GM21515 (cell line): ENCODE measurements around the gene XPR1.
"Not testable (repeated sequence)": the region's sequence is repeated elsewhere in the genome, so short reads cannot be mapped to it uniquely, and the experiment has no call there.

ENCODE experiments used
- ATAC-seq: cut with Tn5 transposase; IDR thresholded peaks from one replicate; pipeline ENCODE4 v1.9.1; 2021; ENCODE audit not compliant: unreplicated experiment

XPR1 gene

DNA sequence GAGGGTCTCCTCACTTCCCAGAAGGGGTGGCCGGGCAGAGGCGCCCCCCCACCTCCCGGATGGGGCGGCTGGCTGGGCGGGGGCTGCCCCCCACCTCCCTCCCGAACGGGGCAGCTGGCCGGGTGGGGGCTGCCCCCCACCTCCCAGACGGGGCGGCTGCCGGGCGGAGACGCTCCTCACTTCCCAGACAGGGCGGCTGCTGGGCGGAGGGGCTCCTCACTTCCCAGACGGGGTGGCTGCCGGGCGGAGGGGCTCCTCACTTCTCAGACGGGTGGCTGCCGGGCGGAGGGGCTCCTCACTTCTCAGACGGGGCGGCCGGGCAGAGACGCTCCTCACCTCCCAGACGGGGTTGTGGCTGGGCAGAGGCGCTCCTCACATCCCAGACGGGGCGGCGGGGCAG lies 78.9 kb downstream of the XPR1 start:
- ATAC-seq = not testable (repeated sequence)

DNA sequence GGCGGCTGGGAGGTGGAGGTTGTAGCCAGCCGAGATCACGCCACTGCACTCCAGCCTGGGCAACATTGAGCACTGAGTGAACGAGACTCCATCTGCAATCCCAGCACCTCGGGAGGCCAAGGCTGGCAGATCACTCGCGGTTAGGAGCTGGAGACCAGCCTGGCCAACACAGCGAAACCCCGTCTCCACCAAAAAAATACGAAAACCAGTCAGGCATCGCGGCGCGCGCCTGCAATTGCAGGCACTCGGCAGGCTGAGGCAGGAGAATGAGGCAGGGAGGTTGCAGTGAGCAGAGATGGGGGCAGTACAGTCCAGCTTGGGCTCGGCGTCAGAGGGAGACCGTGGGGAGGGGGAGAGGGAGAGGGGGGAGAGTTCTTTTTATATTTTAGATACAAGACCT lies 79.4 kb downstream of the XPR1 start:
- ATAC-seq = not testable (repeated sequence)

DNA sequence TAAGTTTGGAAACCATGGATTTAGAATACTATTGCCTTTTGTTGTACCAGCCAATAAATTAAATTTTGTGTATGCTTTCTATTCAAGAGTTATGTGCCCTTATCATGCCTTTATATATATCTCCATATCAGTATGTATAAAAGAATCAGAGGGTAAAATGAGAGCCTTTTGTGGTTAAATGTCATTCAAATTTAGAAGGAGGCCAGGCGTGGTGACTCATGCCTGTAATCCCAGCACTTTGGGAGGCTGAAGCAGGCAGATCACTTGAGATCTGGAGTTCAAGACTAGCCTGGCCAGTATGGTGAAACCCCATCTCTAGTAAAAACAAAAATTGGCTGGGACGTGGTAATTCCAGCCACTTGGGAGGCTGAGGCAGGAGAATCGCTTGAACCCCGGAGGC lies 88.9 kb downstream of the XPR1 start:
- no peak for ATAC-seq

DNA sequence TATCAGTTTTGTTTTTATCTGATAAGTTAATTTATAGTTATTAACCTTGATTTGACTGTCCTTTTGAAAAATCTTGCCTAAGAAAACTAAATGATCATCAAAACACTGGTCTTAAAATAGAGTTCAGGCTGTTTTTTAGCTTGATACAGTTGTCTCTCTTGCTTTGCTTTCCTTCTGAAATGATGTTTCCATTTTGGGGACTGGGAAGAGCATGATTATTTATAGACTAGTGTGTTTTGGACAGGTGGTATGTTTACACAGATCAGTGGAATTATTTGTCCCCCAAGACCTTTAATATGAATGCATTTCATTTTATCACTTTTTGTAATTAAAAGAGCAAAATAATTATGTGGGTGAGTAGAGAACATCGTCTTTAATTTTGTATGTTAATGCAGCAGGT lies 90.8 kb downstream of the XPR1 start:
- ATAC-seq = no peak

DNA sequence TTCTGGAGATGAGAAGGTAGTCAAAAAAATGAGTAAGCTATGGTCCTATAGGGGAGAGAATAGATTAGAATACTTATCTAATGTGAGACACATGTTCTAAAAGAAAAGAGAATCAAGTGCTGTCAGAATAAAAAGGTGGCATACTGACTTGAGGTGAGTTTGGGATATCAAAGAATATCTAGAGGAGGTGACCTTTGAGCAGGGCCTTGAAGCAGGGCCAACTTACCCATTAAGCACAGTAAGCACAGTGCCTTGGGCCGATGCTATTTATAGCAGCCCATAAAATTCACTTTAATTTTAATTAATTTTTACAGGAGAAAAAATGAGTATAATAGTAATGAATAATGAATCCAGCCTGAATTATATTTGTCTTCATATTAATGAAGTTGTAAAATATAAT lies 92.2 kb downstream of the XPR1 start:
- no peak for ATAC-seq

DNA sequence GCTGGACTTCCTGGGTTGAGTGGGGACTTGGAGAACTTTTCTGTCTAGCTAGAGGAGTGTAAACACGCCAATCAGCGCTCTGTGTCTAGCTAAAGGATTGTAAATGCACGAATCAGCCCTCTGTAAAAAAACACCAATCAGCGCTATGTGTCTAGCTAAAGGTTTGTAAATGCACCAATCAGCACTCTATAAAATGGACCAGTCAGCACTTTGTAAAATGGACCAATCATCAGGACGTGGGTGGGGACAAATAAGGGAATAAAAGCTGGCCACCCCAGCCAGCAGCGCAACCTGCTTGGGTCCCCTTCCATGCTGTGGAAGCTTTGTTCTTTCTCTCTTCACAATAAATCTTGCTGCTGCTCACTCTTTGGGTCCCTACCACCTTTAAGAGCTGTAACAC lies 94.2 kb downstream of the XPR1 start:
- not testable (repeated sequence) for ATAC-seq

DNA sequence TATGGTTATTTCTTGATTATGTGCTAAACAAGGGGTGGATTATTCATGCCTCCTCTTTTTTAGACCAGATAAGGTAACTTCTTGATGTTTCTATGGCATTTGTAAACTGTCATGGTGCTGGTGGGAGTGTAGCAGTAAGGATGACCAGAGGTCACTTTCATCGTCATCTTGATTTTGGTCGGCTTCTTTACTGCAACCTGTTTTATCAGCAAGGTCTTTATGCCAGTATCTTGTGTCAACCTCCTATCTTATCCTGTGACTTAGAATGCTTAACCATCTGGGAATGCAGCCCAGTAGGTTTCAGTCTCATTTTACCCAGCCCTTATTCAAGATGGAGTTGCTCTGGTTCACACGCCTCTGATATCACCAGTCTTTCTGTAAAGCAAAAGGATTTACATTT lies 95.9 kb downstream of the XPR1 start:
- ATAC-seq = not testable (repeated sequence)

DNA sequence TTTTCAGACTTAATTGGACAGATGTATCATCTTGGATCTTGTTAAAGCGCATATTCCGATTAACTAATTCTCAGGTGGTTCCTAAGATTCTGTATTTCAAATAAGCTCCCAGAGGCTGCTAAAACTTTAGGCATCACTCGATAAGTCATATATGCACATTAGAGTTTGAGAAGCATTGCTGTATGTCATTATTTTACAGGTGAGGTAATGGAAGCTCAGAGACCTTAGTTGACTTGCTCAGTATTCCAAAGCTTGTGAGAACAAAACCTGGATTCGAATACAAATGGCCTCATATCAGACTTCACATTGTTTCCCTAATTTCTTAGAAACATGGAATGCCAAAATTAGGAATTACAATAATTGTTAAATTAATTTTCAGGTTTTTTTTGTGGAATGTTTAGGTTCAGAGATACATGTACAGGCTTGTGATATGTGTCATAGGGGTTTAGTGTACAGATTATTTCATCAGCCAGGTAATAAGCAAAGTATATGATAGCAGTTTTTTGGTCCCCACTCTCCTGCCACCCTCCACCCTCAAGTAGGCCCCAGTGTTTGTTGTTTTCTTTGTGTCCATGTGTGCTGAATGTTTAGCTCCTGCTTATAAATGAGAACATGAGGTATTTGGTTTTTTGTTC lies 96.8 kb downstream of the XPR1 start:
- ATAC-seq = no peak

DNA sequence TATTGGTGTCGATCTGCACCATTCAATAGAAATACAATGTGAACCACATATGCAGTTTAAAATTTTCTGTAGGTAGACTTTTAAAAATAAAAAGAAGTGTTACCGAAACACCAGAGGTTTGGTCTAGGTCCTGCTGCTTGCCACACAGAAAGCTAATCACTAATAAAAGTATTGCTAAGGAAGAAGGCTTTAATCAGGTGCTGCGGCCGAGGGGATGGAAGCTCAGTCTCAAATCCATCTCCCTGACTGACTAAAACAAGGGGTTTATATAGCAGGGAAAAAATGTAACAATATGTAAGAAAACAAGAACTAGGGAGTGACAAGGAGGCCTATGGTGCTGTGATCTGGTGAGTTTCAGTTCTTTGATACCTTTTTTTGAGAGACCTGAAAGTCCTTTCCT lies 99.3 kb downstream of the XPR1 start:
- no peak for ATAC-seq

DNA sequence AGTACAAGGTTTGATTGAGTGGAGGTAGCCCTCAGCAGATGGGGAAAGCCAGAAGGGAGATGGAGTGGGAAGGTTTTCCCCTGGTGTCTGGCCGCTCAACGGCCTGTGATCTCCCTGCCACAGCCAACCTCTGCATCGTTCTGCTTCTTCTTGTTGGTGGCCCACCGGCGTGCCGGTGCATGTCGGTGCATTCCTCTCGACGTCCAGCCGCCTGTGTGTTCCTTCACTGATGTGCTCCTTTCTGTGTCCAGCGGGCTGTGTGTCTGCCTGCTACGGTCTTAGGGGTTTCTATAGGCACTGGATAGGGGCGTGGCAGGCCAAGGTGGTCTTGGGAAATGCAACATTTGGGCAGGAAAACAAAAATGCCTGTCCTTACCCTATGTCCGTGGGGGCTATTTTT lies 101.0 kb downstream of the XPR1 start:
- no peak for ATAC-seq

DNA sequence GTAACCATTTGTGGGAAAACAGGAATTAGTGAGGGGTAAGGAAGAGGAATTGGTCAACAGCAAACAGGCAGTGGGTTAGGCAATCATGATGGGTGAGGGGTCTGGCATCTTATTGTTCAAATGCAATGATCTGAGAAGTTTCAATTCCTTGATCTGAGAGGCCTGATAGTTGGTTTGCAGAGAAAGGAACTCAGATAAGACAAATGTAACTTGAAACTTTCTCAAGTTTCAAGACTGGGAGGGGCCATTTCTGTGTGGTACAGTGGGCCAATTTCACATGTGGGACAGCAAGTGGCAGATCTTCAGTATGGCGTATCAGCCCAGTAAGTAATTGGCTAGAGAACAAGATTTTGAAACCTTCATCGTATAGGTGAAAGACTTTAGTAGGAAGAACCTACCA lies 102.5 kb downstream of the XPR1 start:
- ATAC-seq = no peak

DNA sequence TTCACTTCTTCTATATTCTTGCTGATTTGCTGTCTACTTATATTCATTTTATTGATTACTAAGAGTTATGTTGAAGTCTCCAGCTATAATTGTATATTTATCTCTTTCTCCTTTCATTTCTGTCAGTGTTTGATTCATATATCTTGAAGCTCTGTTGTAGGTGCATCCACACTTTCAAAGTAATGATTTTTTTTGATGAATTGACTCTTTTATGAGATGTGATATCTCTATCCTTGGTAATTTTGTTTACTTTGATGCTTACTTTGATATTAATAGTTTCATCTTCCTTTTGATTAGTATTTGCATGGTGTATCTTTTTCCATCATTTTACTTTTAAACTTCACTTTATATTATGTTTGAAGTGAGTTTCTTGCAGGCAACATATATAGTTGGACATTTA lies 110.8 kb downstream of the XPR1 start:
- no peak for ATAC-seq

DNA sequence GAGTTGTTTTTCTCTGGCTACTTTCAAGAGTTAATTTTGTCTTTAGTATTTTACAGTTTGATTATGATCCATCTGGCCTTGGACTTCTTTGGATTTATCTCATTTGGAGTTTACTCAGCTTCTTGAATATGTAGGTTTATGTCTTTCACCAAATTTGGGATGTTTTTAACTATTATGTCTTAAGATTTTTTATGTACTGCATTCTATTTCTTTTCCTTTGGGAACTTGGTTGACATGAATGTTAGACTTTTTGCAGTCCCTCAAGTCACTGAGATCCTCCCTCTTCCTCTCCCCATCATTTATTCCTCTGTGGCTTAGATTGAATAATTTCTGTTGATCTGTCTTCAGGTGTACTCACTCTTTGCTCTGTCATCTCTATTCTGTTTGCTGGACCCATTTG lies 112.0 kb downstream of the XPR1 start:
- no peak for ATAC-seq

DNA sequence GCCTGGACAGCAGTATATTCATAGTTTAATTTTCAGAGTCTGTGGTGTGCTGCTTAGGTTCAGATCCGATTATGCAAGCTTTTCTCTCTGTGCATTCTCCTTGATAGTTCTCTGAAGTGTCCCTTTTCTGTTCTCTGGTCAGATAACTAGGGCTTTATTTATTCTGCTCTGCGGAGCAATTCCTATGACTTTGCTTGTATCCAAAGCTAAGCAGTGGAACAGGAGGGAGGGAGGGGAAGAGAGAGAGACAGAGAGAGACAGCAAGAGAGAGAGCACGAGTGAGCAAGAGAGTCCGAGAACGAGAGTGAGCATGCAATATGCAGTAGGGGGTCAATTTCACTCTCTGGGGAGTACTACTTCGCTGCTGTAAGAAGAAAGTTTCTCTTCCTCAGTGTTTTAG lies 113.3 kb downstream of the XPR1 start:
- ATAC-seq = no peak

DNA sequence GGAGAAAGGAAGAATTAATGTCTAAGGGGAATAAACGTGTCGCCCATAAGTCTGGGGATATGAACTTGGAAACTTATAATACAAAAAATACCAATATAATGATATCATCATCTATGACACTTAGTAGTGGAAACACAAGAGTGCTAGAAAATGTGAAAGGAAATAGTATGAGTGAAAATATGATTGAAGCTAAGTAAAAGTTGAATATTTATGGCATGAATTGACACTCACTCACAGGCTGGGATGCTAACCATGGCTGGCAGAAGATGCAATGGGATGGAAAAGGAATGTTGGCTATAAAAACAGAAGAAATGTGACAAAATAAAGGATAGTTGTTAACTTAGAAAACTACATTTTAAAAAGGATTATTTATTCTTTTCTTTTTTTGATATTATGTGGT lies 120.1 kb downstream of the XPR1 start:
- ATAC-seq = no peak

DNA sequence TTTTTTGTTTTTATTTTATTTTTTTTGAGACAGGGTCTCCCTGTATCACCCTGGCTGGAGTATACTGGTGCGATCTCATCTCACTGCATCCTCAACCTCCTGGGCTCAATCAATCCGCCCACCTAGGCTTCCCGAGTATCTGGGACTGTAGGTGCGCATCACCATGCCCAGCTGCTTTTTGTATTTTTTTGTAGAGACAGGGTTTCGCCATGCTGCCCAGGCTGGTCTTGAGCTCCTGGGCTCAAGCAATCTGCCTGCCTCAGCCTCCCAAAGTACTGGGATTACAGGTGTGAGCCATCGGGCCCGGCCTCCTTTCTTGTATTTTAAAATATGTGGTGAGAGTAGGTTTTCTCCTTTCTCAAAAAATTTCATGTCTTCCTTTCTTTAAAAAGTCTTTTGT lies 122.6 kb downstream of the XPR1 start:
- no peak for ATAC-seq

DNA sequence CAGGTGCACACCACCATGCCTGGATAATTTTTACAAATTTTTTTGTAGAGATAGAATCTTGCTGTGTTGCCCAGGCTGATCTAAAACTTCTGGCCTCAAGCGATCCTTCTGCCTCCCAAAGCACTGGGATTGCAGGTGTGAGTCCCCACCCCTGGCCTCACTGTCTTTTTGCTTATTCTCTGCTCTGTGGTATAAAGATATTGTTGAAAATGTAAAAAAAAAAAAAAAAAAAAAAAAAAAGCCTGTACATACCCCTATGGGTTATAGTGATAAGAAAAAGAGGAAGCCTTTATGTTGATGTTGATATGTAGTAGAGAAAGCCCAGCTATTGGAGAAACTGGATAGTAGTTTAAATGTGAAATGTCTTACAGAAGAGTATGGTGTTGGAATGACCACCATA lies 125.8 kb downstream of the XPR1 start:
- no peak for ATAC-seq

DNA sequence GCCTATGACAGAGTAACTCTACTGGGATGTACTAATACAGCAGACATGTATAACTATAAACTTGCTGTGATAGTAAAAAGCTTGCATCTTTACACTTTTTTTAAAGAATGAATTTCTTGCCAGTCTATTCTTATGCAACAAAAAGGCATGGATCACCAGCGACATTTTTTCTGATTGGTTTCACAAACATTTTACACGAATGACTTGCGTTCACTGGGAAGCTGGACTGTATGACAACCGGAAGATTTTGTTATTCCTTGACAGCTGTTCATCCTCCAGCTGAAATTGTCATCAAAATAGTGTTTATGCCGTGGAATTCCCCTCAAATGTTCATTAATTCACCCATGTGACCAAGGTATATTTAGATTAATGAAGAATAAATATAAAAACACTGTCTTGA lies 131.0 kb downstream of the XPR1 start:
- no peak for ATAC-seq

DNA sequence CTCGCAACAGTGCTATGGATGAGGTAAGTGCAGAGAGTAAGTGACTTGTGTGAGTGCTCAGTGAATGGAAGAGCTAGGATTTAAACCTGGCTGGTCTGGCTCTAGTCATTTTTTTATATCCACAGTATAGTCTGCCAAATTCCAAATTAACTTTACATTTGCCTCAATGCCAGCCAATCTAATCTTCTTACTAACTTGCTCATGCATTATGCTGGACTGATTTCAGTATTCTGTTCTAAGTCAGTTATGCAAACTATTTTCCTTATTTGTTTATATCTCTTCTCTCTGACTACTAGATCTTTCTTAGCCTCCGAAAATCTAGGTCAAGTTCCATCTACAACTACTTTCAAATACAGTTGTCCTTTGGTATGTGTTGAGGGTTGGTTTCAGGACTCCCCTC lies 133.3 kb downstream of the XPR1 start:
- no peak for ATAC-seq

DNA sequence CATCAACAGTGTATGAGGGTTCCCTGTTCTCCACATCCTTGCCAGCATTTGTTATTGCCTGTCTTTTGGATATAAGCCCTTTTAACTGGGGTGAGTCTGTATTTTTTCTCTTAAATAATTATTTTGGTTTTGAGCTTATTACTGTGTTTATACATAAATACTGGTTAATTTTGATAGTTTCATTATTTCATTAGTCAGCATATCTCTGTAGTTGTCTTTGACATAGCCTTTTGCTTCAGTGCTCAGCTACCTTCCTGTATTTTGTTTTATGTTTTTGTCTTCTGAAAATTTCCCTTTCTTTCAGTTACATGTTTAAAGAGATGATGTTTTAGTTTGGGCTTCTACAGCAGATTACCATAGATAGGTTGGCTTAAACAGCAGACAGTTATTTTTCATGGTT lies 138.1 kb downstream of the XPR1 start:
- no peak for ATAC-seq

DNA sequence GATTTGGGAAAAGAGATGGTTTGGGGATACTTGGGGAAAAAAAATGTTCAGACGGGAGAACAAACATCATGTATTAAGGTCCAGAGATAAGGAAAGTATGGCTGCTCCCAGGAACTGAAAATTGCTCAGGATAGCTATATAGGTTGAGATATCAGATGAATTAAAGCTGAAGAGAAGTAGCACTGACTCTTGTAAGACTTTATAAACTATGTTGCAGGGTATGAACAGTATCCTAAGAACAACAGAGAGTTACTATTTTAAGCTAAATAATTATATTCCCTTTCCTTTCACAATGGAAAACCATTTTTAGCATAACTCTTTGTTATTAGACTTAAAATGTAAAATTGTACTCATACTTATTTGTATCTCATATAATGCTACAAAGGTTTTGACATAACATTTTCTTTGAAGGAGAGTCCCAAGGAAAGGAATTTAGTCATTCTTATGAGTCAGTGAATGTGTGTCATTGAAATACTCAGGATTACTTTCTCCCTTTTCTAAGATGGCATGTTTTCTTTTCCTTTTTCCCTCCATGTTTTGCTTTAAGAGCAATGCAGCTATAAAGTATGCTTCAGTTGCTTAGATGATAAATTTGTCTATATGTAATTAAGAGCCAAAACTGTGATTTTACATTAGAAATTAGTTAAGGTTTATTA lies 141.5 kb downstream of the XPR1 start:
- no peak for ATAC-seq

DNA sequence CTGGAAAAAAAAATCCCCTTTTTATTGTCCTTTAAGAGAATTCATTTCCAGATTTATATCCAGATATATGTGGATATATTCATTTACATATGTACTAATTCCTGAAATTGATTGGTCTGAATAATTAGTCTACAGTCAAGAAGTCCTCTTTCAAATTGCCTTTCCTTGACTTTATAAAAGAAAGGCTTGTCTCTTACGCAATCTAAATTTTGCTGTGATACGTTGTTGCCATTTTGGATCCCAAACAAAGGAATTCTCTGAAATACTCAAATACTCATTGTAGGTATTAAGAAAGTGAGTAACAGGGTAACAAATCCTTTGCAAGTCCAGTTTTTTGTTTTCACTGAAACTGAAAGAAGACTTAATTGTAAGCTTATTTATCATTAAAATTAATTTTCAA lies 144.0 kb downstream of the XPR1 start:
- no peak for ATAC-seq

DNA sequence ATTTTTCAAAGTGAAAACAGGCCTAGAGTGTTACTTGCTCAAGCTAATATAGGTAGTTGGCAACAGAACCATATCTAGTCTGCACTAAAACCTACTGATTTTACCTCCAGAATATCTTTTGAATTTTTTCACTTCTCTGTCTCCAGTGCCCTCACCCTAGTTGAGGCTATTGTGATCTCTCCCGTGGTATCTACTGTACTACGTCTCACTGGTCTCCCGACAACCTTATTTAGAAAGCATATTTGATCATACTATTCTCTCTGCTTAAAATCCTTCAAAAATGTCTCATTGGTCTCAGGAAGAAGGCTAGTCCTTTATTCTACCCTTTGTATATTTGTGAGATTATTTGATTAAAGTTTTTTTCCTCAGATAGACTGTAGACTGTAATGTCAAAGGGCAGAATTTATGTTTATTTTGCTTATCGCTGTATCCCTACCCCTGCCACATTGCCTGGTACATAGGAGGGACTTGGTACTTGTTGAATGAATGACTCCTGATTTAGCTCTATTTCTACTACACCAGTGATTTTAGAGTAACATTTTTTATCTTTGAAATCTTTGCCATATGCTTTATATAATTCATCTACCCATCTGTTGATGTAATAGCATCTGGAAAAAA lies 145.4 kb downstream of the XPR1 start:
- ATAC-seq = no peak
